Thymus (tissue), 11 donors: Measurements from ENCODE around the gene ATXN10. TPM values are rescaled to one million over a fixed set of nuclear protein-coding genes. Genes with fewer than 3 reads are reported as not detected.

ENCODE experiments used
- DNase-seq, 9 donors: peaks; one replicate each; pipeline ENCODE4 v3.0.0-alpha.2; 2013; ENCODE audit warnings: low spot score in 9 of 9, low read depth in 6 of 9, missing footprints in 1 of 9
- H3K27ac ChIP-seq, 2 donors: one replicate each; pipeline ENCODE4 v1.5.1; 2013; ENCODE audit warnings: control low read depth in 1 of 2, low read depth in 1 of 2, low read length in 1 of 2, mild to moderate bottlenecking in 1 of 2, moderate library complexity in 1 of 2
- H3K27me3 ChIP-seq, 2 donors: one replicate each; pipeline ENCODE4 v1.5.1; 2013; ENCODE audit warnings: low read length in 1 of 2; ENCODE audit not compliant: control insufficient read depth in 2 of 2, insufficient read depth in 1 of 2
- H3K36me3 ChIP-seq, 2 donors: one replicate each; pipeline ENCODE4 v1.5.1; 2013; ENCODE audit warnings: low read length in 1 of 2, mild to moderate bottlenecking in 1 of 2, moderate library complexity in 1 of 2; ENCODE audit not compliant: control insufficient read depth in 2 of 2, insufficient read depth in 2 of 2
- H3K4me1 ChIP-seq, 2 donors: one replicate each; pipeline ENCODE4 v1.5.1; 2013; ENCODE audit warnings: low read length in 2 of 2; ENCODE audit not compliant: control insufficient read depth in 2 of 2, insufficient read depth in 2 of 2
- H3K4me3 ChIP-seq, 2 donors: one replicate each; pipeline ENCODE4 v1.5.1; 2013; ENCODE audit warnings: low read length in 2 of 2, control low read depth in 1 of 2, mild to moderate bottlenecking in 1 of 2
- H3K9me3 ChIP-seq, 2 donors: one replicate each; pipeline ENCODE4 v1.5.1; 2013; ENCODE audit warnings: low read length in 1 of 2, mild to moderate bottlenecking in 1 of 2; ENCODE audit not compliant: control insufficient read depth in 2 of 2, insufficient read depth in 1 of 2
- WGBS: extraction: QIAGEN DNeasy Blood & Tissue Kit; methylation state at CpG from one replicate; pipeline ENCODE4 v1.1.7; 2013; 5-methylcytosine and 5-hydroxymethylcytosine counted together
- polyA plus RNA-seq: library from polyadenylated mRNA; stranded (reverse); fragments of 200-250 nt; gene quantifications from one replicate; pipeline ENCODE4 v1.2.3, GENCODE V29; 2013
- total RNA-seq: library from RNA; stranded (reverse); fragments of 120-200 nt; gene quantifications from one replicate; pipeline ENCODE4 v1.2.4, GENCODE V29; 2013
- donor health status: healthy.

The ATXN10 gene
- total and polyA plus RNA-seq, 2 donors, result 86.7 to 111 TPM

DNA sequence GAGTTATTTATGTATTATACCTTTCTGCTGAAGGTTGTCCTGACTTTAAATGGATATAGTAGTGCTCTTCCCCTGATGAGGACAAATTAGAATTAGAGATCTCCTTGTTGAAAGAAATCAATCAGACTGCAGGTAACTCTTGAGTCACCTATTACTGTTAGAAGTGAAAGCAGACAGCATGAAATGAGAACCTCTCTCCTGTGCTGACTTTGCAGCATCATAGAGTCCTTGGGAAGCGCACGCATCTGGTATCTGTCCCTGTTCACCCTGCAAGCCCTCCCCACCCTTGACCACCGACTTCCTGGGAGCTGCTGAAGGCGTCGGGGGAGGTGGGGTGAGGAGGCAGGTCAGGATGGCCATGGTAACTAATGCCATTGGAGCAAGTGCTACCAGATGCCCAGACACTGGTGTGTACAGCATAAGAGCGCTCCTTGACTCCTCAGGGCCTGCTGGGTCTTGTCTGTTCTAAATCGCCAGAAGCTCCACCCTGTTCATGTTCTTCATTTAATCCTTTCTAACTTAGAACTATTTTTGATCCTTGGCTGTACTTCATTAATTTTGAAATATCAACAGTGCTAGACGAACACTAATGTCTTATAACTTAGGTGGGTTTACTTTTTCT lies 161.4 kb downstream of the ATXN10 start:
- 92% methylated on average over 8 of the region's 8 CpGs for WGBS
- no peaks in the 10 kb centered on the region for H3K9me3 ChIP-seq
- H3K36me3 ChIP-seq, result peaks cover 0 to 17% of the 10 kb centered on the region in 2 donors
- H3K4me3 ChIP-seq, result no peak overlapping the region
- DNase-seq, result no peak
- no peaks in the 10 kb centered on the region for H3K27me3 ChIP-seq
- H3K4me1 ChIP-seq, result peaks cover 0 to 6% of the 10 kb centered on the region in 2 donors
- peak overlapping the region; percentile 21 to 36 for H3K27ac ChIP-seq

DNA sequence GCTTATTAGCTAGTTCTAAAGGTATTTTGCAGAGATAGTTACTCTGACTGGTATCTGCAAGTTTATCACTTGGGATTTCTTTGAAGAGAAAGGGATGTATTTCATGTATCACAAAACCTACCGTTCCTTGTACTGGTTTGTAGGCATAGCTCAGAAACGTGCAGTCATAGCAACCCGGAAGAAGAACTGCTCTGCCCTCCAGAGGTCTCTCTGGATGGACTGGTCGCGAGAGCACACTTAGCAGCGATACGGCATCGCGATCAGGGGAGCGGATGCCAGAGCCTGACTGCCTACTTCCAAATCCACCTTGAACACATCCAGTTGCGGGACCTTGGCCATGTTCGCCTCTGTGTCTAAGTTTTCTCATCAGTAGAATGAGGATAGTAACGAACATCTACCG lies 162.0 kb downstream of the ATXN10 start:
- Histone ChIP-seq H3K27ac (peak overlapping the region in 1 of 2 donors; percentile 42), H3K9me3 (no peaks in the 10 kb centered on the region), H3K27me3 (no peaks in the 10 kb centered on the region), H3K4me3 (no peak overlapping the region), H3K4me1 (peaks cover 0 to 6% of the 10 kb centered on the region in 2 donors), H3K36me3 (peaks cover 0 to 17% of the 10 kb centered on the region in 2 donors)
- 92% methylated on average over 14 of the region's 14 CpGs for WGBS
- DNase-seq, result no peak

GRCh38 chr22:45834241-45834640 lies 162.6 kb downstream of the ATXN10 start:
- Histone ChIP-seq H3K4me1 (peaks cover 0 to 6% of the 10 kb centered on the region in 2 donors), H3K27me3 (no peaks in the 10 kb centered on the region), H3K4me3 (no peak overlapping the region), H3K36me3 (peaks cover 0 to 17% of the 10 kb centered on the region in 2 donors), H3K9me3 (no peaks in the 10 kb centered on the region), H3K27ac (no peak overlapping the region)
- DNase-seq, result no peak
- 97% methylated on average over 5 of the region's 5 CpGs for WGBS

GRCh38 chr22:45834795-45835194 lies 163.2 kb downstream of the ATXN10 start:
- peaks cover 0 to 17% of the 10 kb centered on the region in 2 donors for H3K36me3 ChIP-seq
- 71% methylated on average over 10 of the region's 10 CpGs for WGBS

GRCh38 chr22:45836418-45837169 lies 165.0 kb downstream of the ATXN10 start:
- WGBS, result 98% methylated on average over 8 of the region's 8 CpGs

More at GRCh38 chr22:45834795-45835194, 163.2 kb downstream of the ATXN10 start:
- H3K27ac ChIP-seq, result no peak overlapping the region
- DNase-seq, result no peak
- H3K27me3 ChIP-seq, result no peaks in the 10 kb centered on the region
- H3K4me3 ChIP-seq, result no peak overlapping the region
- peaks cover 0 to 6% of the 10 kb centered on the region in 2 donors for H3K4me1 ChIP-seq
- no peaks in the 10 kb centered on the region for H3K9me3 ChIP-seq

DNA sequence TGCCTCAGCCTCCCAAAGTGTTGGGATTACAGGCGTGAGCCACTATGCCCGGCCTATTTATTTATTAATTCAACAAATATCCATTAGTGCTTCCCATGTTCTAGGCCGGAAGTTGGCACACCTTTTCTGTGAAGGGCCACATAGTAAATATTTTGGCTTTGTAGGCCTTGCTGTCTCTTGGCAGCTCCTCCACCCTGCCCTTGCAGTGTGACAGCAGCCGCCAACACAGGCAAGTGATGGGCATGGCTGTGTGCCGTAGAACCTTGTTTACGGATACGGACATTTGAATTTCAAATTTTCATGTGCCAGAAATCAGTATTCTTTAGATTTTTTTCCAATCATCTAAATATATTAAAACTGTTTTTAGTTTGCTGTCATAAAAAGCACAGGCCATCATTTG lies 165.9 kb downstream of the ATXN10 start:
- over 99% methylated on average over 7 of the region's 7 CpGs for WGBS

More at GRCh38 chr22:45836418-45837169, 165.0 kb downstream of the ATXN10 start:
- peaks cover 0 to 23% of the 10 kb centered on the region in 2 donors for H3K36me3 ChIP-seq
- H3K27me3 ChIP-seq, result no peaks in the 10 kb centered on the region
- no peak for DNase-seq
- H3K9me3 ChIP-seq, result no peaks in the 10 kb centered on the region
- no peak overlapping the region for H3K4me3 ChIP-seq
- peaks cover 0 to 6% of the 10 kb centered on the region in 2 donors for H3K4me1 ChIP-seq
- H3K27ac ChIP-seq, result no peak overlapping the region

GRCh38 chr22:45838305-45838887 lies 166.8 kb downstream of the ATXN10 start:
- peaks cover 0 to 26% of the 10 kb centered on the region in 2 donors for H3K36me3 ChIP-seq

More for the DNA sequence above, 165.9 kb downstream of the ATXN10 start:
- DNase-seq, result no peak
- no peak overlapping the region for H3K27ac ChIP-seq
- no peaks in the 10 kb centered on the region for H3K9me3 ChIP-seq
- no peak overlapping the region for H3K4me3 ChIP-seq
- H3K27me3 ChIP-seq, result no peaks in the 10 kb centered on the region
- peaks cover 0 to 6% of the 10 kb centered on the region in 2 donors for H3K4me1 ChIP-seq
- peaks cover 0 to 23% of the 10 kb centered on the region in 2 donors for H3K36me3 ChIP-seq

DNA sequence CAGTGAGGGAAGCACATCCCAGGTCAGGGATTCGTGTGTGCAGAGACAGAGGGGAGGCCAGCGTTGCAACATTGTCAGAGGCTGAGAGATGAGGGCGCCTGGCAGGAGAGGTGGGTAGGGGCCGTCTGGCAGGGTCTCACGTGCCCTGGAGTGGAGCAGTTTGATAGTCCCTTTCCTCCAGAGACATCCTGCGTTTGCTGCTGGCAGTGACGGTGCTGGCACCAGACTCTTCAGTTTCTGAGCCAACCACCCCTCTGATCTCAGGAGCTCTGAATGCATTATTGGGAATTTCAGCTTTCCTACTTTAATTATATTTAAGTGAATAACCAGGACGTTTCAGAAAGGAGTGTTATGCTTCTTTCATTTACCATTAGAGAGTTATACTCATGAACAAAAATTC lies 168.8 kb downstream of the ATXN10 start:
- no peak overlapping the region for H3K27ac ChIP-seq
- H3K9me3 ChIP-seq, result no peaks in the 10 kb centered on the region
- peaks cover 14% of the 10 kb centered on the region in 2 donors for H3K36me3 ChIP-seq
- H3K4me3 ChIP-seq, result no peak overlapping the region
- no peaks in the 10 kb centered on the region for H3K27me3 ChIP-seq
- WGBS, result 92% methylated on average over 8 of the region's 8 CpGs
- H3K4me1 ChIP-seq, result peaks cover 0 to 8% of the 10 kb centered on the region in 2 donors
- DNase-seq, result no peak

More at GRCh38 chr22:45838305-45838887, 166.8 kb downstream of the ATXN10 start:
- Histone ChIP-seq H3K9me3 (no peaks in the 10 kb centered on the region), H3K27me3 (no peaks in the 10 kb centered on the region), H3K4me3 (no peak overlapping the region), H3K4me1 (peaks cover 0 to 10% of the 10 kb centered on the region in 2 donors), H3K27ac (no peak overlapping the region)
- DNase-seq, result no peak
- WGBS, result 97% methylated on average over 5 of the region's 5 CpGs
